HG03378 (cell line): ENCODE measurements around the gene GARNL3.

Experiments used
- ATAC-seq: cut with Tn5 transposase; IDR thresholded peaks from one replicate; pipeline ENCODE4 v1.9.1; 2021; ENCODE audit warnings: mild to moderate bottlenecking, moderate library complexity; ENCODE audit not compliant: unreplicated experiment

The GARNL3 gene

DNA sequence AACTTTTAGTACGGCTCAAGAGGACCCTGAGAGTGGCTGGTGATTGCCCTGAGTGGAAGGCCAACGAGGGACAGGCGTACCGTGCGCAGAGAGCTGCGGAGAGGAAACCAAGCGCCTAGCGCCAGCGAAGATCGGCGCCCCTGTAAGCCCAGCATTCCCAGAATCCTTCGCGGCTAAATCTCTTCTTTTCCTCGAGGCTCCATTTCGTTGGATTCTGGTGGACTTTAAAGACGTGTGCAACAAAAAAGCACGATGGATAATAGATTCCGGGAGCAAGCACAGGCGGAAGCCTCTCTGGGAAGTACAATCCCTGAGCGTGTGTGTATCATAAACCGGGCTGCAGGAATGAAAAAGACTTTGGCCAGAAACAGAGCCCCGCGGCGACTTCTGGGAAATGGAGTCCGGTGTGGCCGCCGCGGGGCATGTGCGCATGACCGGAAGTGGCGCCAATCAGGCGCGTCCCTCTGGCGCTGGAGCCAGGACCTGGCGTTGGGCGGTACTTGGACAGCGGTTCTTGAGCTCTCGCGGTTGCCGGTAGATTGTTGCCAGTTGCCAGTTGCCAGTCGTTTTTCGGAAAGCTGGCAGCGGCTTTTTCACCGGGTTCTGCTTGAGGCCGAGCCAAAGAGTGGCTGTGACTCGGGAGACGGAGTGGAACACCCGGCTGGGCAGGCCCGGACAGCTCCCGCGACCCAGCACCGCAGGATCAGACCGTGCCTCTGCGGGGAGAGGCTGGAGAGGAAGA is 159.5 kb downstream of the GARNL3 start, which contains the start of gene ZNF79:
Gene ZNF79, plus strand, starts transcription at position 449 of the 742 bp plus-strand sequence. CDS start 406 bp downstream, outside the sequence.
- peak; percentile 78 for ATAC-seq

DNA sequence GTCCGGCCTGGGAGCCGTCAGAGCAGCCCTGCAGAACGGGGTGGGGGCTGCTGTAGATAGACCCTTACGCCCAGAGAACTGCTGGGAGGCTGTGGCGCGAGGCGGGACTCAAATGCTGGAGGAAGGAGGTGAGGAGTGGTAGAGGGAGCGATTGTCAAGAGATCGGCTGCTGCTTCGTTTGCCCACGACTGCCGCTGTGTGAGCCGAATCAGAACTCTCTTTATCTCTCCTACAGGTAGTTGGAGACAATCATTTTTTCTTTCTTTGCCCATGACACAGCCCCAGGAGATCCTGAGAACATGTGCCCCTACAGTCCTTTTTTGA is 160.1 kb downstream of the GARNL3 start:
- ATAC-seq = peak; percentile 11

DNA sequence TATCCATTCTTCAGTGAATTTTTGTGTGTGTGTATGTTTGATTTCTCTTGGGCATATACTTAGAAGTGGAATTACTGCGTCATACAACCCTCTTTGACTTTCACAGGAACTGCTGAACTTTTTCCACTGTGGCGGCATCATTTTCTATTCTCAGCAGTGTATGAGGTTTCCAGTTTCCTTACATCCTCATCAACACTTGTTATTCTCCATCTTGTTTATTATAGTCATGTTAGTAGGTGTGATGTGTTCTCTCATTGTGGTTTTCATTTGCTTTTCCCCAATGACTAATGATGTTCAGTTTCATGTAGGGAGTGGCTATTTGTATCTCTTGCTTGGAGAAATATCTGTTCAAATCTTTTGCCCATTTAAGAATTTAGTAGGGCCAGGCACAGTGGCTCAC is 162.2 kb downstream of the GARNL3 start:
- ATAC-seq = no peak

DNA sequence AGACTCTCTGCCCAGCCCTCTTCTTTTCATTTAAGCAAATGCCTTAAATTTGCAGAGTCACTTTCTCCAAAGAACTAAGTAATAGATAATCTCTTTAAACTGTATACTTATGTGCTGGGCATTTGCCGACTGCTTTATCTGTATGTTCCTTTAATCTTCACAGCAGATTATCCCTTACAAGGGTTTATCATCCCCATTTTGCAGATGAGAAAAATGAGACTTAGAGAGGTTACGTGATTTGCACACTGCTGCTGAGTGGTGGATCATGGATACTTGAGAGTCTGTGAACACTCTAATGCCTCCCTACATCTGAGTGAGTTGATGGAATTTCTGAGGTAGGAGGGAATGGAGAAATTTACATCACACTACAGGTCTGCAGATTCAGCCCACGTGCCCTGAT is 163.8 kb downstream of the GARNL3 start:
- no peak for ATAC-seq

DNA sequence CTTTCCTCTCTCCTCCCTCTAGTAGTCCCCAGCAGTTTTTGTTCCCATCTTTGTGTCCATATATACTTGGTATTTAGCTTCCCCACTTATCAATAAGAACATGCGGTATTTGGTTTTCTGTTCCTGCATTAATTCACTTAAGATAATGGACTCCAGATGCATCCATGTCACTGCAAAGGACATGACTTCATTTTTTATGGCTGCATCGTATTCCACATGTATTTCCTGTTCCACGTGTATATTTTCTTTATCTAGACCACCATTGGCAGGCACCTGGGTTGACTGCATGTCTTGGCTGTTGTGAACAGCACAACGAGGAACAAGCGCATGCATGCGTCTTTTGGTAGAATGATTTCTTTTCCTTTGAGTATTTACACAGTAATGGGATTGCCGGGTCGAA is 165.8 kb downstream of the GARNL3 start:
- no peak for ATAC-seq

DNA sequence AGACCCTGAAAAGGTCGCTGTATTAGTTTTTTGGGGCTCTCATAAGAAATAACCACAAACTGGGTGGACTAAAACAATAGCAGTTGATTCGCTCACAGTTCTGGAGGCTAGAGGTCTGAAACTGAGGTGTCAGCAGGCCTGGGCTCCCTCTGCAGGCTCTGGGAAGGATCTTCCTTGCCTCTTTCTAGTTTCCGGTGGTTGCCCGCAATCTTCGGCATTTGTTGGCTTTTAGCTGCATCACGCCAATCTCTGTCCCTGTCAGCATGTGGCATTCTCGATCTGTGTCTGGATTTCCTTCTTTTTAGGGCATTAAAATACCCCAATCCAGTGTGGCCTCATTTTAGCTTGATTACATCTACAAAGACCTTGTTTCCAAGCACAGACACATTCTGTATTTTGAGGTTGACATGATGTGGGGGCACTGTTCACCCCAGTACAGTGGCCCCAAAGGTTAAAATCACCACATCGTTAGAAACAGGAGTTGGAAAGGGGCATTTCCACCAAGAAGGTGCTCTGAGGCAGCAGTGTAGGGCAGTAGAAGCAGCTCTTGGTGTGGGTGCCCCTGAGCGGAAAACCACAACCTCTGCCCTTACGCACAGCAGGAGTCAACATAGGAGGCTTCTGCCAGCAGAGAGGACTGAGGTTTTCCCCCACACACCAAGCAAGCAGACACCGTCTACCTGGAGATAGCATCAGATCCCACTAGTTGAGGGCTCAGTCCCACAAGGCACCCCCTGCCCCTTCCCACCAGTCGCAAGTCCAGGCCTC is 173.1 kb downstream of the GARNL3 start:
- ATAC-seq = no peak

DNA sequence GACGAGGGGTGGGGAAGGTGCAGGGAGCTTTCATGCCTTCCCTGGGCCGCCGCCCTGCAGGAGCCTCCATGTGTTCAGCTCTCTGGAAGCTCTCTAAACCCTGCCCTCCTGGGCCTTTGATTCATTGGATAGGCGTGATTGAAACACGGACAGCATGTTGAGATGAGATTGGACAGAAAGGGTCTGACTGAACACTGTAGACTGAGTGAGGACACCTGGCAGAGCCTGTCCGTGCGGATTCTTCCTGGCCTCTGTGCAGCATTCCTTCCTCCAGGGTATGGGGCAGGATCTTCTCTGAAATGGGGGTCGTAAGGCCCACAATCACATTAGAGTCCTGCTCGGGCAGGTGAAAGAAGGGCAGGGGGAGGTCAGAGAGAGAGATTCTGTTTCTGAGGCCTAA is 173.8 kb downstream of the GARNL3 start:
- no peak for ATAC-seq
